GM23248 (cell line): Measurements from ENCODE around the gene LIMA1. TPM values are rescaled to one million over a fixed set of nuclear protein-coding genes. Genes with fewer than 3 reads are reported as not detected.

Source experiments
- DNase-seq: peaks from one replicate; pipeline ENCODE4 v3.0.0-alpha.2; 2015
- H2AFZ ChIP-seq: fragments of 200-600 bp; sonication (generic); 2 replicates; pipeline ENCODE4 v1.6.1; 2016; ENCODE audit warnings: antibody characterized with exemption
- H3F3A ChIP-seq: fragments of 200-600 bp; sonication (generic); 2 replicates; pipeline ENCODE4 v1.6.1; 2016; ENCODE audit warnings: mild to moderate bottlenecking, antibody characterized with exemption, mixed run types; ENCODE audit not compliant: insufficient read depth
- H3K27ac ChIP-seq: fragments of 200-600 bp; sonication (generic); 2 replicates; pipeline ENCODE4 v1.5.1; 2016; ENCODE audit warnings: mild to moderate bottlenecking
- H3K27me3 ChIP-seq: fragments of 200-600 bp; sonication (generic); replicated peaks from 2 replicates; pipeline ENCODE4 v1.6.1; 2016; ENCODE audit warnings: mild to moderate bottlenecking; ENCODE audit not compliant: insufficient read depth
- H3K36me3 ChIP-seq: fragments of 200-600 bp; sonication (generic); 2 replicates; pipeline ENCODE4 v1.6.1; 2016; ENCODE audit warnings: low read depth, mild to moderate bottlenecking
- H3K4me1 ChIP-seq: fragments of 200-600 bp; sonication (generic); 2 replicates; pipeline ENCODE4 v1.6.1; 2016; ENCODE audit warnings: mild to moderate bottlenecking; ENCODE audit not compliant: insufficient read depth
- H3K4me2 ChIP-seq: fragments of 200-600 bp; sonication (generic); one replicate; pipeline ENCODE4 v1.6.1; 2016; ENCODE audit warnings: mild to moderate bottlenecking; ENCODE audit not compliant: unreplicated experiment
- H3K4me3 ChIP-seq: fragments of 200-600 bp; sonication (generic); 2 replicates; pipeline ENCODE4 v1.5.1; 2016; ENCODE audit warnings: mild to moderate bottlenecking
- H3K79me2 ChIP-seq: fragments of 200-600 bp; sonication (generic); 2 replicates; pipeline ENCODE4 v1.6.1; 2016; ENCODE audit warnings: mild to moderate bottlenecking; ENCODE audit not compliant: insufficient read depth
- H3K9ac ChIP-seq: fragments of 200-600 bp; sonication (generic); 2 replicates; pipeline ENCODE4 v1.6.1; 2016; ENCODE audit warnings: mild to moderate bottlenecking
- H3K9me2 ChIP-seq: fragments of 200-600 bp; sonication (generic); 2 replicates; pipeline ENCODE4 v1.6.1; 2016; ENCODE audit warnings: mixed run types, mild to moderate bottlenecking, moderate library complexity; ENCODE audit not compliant: insufficient read depth
- H3K9me3 ChIP-seq: fragments of 200-600 bp; sonication (generic); one replicate; pipeline ENCODE4 v1.6.1; 2017; ENCODE audit warnings: low read depth
- H4K20me1 ChIP-seq: fragments of 200-600 bp; sonication (generic); 2 replicates; pipeline ENCODE4 v1.6.0; 2016; ENCODE audit not compliant: insufficient read depth
- EZH2 ChIP-seq: fragments of 200-600 bp; sonication (generic); IDR thresholded peaks from 2 replicates; pipeline ENCODE4 v1.6.1; 2018; ENCODE audit warnings: antibody characterized with exemption, mild to moderate bottlenecking; ENCODE audit not compliant: insufficient read depth, poor library complexity, severe bottlenecking
- EZH2phosphoT487 ChIP-seq: fragments of 200-600 bp; sonication (generic); IDR thresholded peaks from 2 replicates; pipeline ENCODE4 v1.6.1; 2018; ENCODE audit warnings: antibody characterized with exemption, moderate library complexity, mild to moderate bottlenecking, low read depth; ENCODE audit not compliant: insufficient read depth
- WGBS, 2 experiments: methylation state at CpG; one replicate each; pipeline ENCODE4 v1.1.6; 2015 to 2017; ENCODE audit warnings: low lambda C conversion rate in 2 of 2, low coverage in 1 of 2; ENCODE audit errors: missing lambda C conversion rate in 2 of 2; 5-methylcytosine and 5-hydroxymethylcytosine counted together
- in situ Hi-C: fragments of 300-500 bp; cut with MboI; formaldehyde crosslinking; loops from 2 replicates; pipeline ENCODE4 v1.15.0; 2020
- polyA plus RNA-seq: library from polyadenylated mRNA; unstranded; fragments of >200 nt; fragmentation: Nextera tagmentation; extraction: Ambion mirVana; gene quantifications from 2 replicates; pipeline ENCODE4 v1.2.1, GENCODE V29; 2016
- total RNA-seq: library from RNA; depleted of rRNA; stranded (reverse); fragments of >200 nt; shearing (Covaris generic); gene quantifications from 2 replicates; pipeline ENCODE4 v1.2.3, GENCODE V29; 2014

The LIMA1 gene
- total and polyA plus RNA-seq, 2 experiments from 2014 or later = 180 to 256 TPM

GRCh38 chr12:50240096-50240791 lies 43.1 kb downstream of the LIMA1 start:
- Histone ChIP-seq H3K36me3 (no peaks in the 10 kb centered on the region), H3K27me3 (no peaks in the 10 kb centered on the region), H2AFZ (peak overlapping the region; percentile 68), H3K9me3 (no peaks in the 10 kb centered on the region), H3K9ac (no peak overlapping the region), H3K4me1 (peaks cover 46% of the 10 kb centered on the region), H3K27ac (peak overlapping the region; percentile 94), H3K9me2 (no peaks in the 10 kb centered on the region), H3K79me2 (peaks cover 22% of the 10 kb centered on the region), H3K4me2 (peak overlapping the region; percentile 81), H4K20me1 (no peaks in the 10 kb centered on the region), H3K4me3 (no peak overlapping the region), H3F3A (peaks cover 46% of the 10 kb centered on the region)
- TF ChIP-seq EZH2phosphoT487 = no peak
- no peak for TF ChIP-seq EZH2
- in situ Hi-C loops = no loop called here
- DNase-seq = no peak
- WGBS, 2 experiments = 75% methylated on average over 7 of the region's 7 CpGs

GRCh38 chr12:50239355-50239891 lies 43.9 kb downstream of the LIMA1 start:
- Histone ChIP-seq H3K4me3 (no peak overlapping the region), H3K9me3 (no peaks in the 10 kb centered on the region), H3K79me2 (peaks cover 22% of the 10 kb centered on the region), H3K4me2 (no peak overlapping the region), H3K36me3 (no peaks in the 10 kb centered on the region), H3K27me3 (no peaks in the 10 kb centered on the region), H3K4me1 (peaks cover 44% of the 10 kb centered on the region), H3F3A (peaks cover 41% of the 10 kb centered on the region), H2AFZ (no peak overlapping the region), H3K9me2 (no peaks in the 10 kb centered on the region), H3K27ac (no peak overlapping the region), H3K9ac (no peak overlapping the region), H4K20me1 (no peaks in the 10 kb centered on the region)
- TF ChIP-seq EZH2phosphoT487 = no peak
- TF ChIP-seq EZH2 = no peak
- no peak for DNase-seq
- in situ Hi-C loops = no loop called here
- WGBS, 2 experiments = 95 to 96% methylated on average over 10 of the region's 10 CpGs

GRCh38 chr12:50234347-50234746 lies 49.0 kb downstream of the LIMA1 start:
- no peaks in the 10 kb centered on the region for H3F3A ChIP-seq
- H3K9me2 ChIP-seq = no peaks in the 10 kb centered on the region
- no peak overlapping the region for H3K4me2 ChIP-seq
- WGBS, 2 experiments = 61 to 65% methylated on average over 3 of the region's 3 CpGs
- peak; percentile 42 for DNase-seq
- H3K4me1 ChIP-seq = peaks cover 4% of the 10 kb centered on the region; the same call in 1 of the 2 replicates
- H3K9me3 ChIP-seq = no peaks in the 10 kb centered on the region
- no peaks in the 10 kb centered on the region for H4K20me1 ChIP-seq
- in situ Hi-C loops = no loop called here
- H3K27me3 ChIP-seq = no peaks in the 10 kb centered on the region
- no peaks in the 10 kb centered on the region for H3K36me3 ChIP-seq
- H3K9ac ChIP-seq = no peak overlapping the region
- H3K79me2 ChIP-seq = peaks cover 17% of the 10 kb centered on the region
- H2AFZ ChIP-seq = no peak overlapping the region
- TF ChIP-seq EZH2phosphoT487 (no peak), EZH2 (no peak)
- H3K27ac ChIP-seq = no peak overlapping the region
- no peak overlapping the region for H3K4me3 ChIP-seq

DNA sequence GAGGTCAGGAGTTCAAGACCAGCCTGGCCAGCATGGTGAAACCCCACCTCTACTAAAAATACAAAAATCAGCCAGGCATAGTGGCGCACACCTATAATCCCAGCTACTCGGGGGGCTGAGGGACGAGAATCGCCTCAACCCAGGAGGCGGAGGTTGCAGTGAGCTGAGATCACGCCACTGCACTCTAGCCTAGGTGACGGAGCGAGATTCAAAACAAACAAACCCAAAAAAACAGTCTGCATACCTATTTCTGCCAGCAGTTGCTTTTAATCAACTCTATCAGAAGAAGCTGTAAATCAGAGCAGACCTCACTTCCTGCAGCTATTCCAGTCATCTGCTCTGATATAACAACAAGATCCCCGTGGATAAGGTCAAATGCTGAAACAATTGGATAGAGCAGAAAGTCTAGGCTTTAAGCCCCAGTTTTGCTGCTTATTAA lies 50.5 kb downstream of the LIMA1 start:
- Histone ChIP-seq H3K4me2 (no peak overlapping the region), H3K27ac (no peak overlapping the region), H3K27me3 (no peaks in the 10 kb centered on the region), H3K4me3 (no peak overlapping the region), H3K9ac (no peak overlapping the region), H3K4me1 (peaks cover 4% of the 10 kb centered on the region; the same call in 1 of the 2 replicates), H3F3A (no peaks in the 10 kb centered on the region), H3K9me2 (no peaks in the 10 kb centered on the region), H3K9me3 (no peaks in the 10 kb centered on the region), H4K20me1 (no peaks in the 10 kb centered on the region), H3K36me3 (no peaks in the 10 kb centered on the region), H3K79me2 (peaks cover 4% of the 10 kb centered on the region; the same call in 1 of the 2 replicates), H2AFZ (no peak overlapping the region)
- TF ChIP-seq EZH2phosphoT487 (no peak), EZH2 (no peak)
- WGBS, 2 experiments = 89 to 92% methylated on average over 9 of the region's 9 CpGs
- in situ Hi-C loops = no loop called here
- DNase-seq = no peak
